NK-92 treated with Interleukin-12 subunit alpha and Interleukin-12 subunit beta, amount 100 ng/mL, for 24 hours (cell line): Measurements from ENCODE around the gene ELAPOR2.
"Not testable (repeated sequence)": the region's sequence is repeated elsewhere in the genome, so short reads cannot be mapped to it uniquely, and the experiment has no call there.

Experiments
- DNase-seq: peaks from one replicate; lab custom pipeline; 2025; lab: John Stamatoyannopoulos, UW

Gene ELAPOR2

DNA sequence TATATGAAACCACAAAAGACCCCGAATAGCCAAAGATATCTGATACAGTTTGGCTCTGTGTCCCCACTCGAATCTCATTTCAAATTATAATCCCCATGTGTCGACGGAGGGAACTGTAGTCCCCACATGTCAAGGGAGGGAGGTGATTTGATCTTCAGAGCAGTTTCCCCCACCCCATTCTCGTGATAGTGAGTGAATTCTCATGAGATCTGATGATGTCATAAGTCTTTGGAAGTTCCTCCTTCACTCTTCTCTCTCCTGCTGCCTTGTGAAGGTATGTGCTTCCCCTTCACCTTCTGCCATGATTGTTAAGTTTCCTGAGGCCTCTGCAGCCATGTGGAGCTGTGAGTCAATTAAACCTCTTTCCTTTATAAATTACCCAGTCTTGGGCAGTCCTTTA, 13.0 kb downstream of the ELAPOR2 start:
- no peak for DNase-seq

DNA sequence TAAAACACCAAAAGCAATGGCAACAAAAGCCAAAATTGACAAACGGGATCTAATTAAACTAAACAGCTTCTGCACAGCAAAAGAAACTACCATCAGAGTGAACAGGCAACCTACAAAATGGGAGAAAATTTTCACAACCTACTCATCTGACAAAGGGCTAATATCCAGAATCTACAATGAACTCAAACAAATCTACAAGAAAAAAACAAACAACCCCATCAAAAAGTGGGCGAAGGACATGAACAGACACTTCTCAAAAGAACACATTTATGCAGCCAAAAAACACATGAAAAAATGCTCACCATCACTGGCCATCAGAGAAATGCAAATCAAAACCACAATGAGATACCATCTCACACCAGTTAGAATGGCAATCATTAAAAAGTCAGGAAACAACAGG, 14.7 kb downstream of the ELAPOR2 start:
- DNase-seq: not testable (repeated sequence)

DNA sequence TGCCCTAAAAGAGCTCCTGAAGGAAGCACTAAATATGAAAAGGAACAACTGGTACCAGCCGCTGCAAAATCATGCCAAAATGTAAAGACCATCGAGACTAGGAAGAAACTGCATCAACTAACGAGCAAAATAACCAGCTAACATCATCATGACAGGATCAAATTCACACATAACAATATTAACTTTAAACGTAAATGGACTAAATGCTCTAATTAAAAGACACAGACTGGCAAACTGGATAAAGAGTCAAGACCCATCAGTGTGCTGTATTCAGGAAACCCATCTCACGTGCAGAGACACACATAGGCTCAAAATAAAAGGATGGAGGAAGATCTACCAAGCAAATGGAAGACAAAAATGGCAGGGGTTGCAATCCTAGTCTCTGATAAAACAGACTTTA, 17.9 kb downstream of the ELAPOR2 start:
- DNase-seq: not testable (repeated sequence)

- DNase-seq: not testable (repeated sequence)
These were observed 19.7 kb downstream of the ELAPOR2 start for GRCh38 chr7:87039691-87040299.

GRCh38 chr7:87038993-87039690, 20.3 kb downstream of the ELAPOR2 start:
- no peak for DNase-seq

DNA sequence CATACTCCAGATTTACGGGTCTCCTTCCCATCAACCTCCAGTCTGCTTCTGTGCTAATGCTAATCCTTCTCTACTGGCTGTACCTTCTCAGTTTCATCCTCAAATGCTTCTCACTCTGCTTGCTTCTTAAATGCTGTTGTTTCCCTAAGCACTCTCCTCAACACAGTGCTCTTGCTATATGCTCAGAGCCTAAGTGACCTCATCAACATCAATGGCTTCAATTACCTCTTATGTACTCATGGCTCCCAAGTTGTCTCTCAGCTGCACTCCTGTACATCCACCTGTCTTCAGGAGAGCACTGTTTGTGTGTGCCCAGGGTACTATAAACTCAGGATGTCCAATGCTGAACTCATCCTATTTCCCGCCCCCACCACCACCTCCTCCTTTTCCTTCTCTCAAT, 22.5 kb downstream of the ELAPOR2 start:
- DNase-seq: no peak

GRCh38 chr7:87032604-87033339, 26.7 kb downstream of the ELAPOR2 start:
- no peak for DNase-seq

- DNase-seq: no peak
These were observed 30.4 kb downstream of the ELAPOR2 start for GRCh38 chr7:87029078-87029477.

DNA sequence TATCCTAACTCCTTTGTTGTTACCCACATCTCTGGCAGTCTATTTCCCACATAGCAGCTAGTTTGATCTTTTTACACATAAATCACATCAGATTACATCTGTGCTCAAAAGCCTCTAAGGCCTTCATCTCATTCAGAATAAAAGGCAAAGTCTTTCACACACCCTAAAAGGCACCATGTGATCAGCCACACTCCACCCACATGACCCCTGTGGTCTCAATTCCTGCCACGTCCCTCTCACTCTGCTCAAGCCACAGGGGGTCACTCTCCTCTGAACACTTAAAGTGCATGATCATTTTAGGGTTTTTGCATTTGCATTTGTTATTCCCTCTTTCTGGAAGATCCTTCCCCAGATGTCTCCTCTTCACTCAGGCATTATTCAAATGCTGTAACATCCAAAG, 30.8 kb downstream of the ELAPOR2 start:
- DNase-seq: no peak

DNA sequence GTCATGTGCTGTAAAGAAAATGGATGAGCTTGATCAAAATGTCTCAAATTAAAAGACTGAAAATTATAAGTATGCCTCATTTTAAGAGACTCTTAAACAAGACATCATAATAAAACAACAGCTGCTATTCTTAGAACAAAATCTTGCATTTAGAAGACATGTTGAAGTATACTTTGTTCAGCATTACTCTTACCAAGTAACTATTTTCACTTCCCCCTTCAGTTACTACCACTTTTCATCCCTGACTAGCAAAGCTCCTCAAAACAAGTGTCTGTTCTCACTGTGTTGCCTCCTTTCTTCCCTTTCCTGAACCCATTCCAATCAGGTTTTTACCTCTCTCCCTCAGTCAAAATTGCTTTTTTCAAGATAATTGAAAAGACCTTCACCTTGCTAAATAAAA, 31.6 kb downstream of the ELAPOR2 start:
- DNase-seq: no peak

- DNase-seq: no peak
These were observed 38.2 kb downstream of the ELAPOR2 start for GRCh38 chr7:87021285-87021684.

GRCh38 chr7:87016606-87017005, 42.8 kb downstream of the ELAPOR2 start:
- no peak for DNase-seq

GRCh38 chr7:87013840-87014190, 45.6 kb downstream of the ELAPOR2 start:
- DNase-seq: no peak

- no peak for DNase-seq
These were observed 46.2 kb downstream of the ELAPOR2 start for GRCh38 chr7:87013136-87013839.
